DND-41 (cell line): ENCODE measurements around the gene AGAP5.
"Not testable (repeated sequence)": the region's sequence is repeated elsewhere in the genome, so short reads cannot be mapped to it uniquely, and the experiment has no call there.

Source experiments
- ATAC-seq: fragments of 200-7000 bp; cut with Tn5 transposase; 3 replicates; pipeline ENCODE4 v1.9.1; 2021; ENCODE audit warnings: low read depth; ENCODE audit not compliant: insufficient read depth
- DNase-seq: peaks from one replicate; pipeline ENCODE4 v3.0.0-alpha.2; 2020
- H2AFZ ChIP-seq: 2 replicates; pipeline ENCODE4 v1.6.0; 2012; ENCODE audit warnings: low read depth, low read length
- H3K27ac ChIP-seq: 2 replicates; pipeline ENCODE4 v1.5.1; 2012; ENCODE audit warnings: low read length, inconsistent platforms
- H3K27me3 ChIP-seq: fragments of 200-600 bp; sonication (generic); 2 replicates; pipeline ENCODE4 v1.6.0; 2012; ENCODE audit warnings: low read length, mild to moderate bottlenecking, inconsistent platforms; ENCODE audit not compliant: insufficient read depth, poor library complexity
- H3K36me3 ChIP-seq: 2 replicates; pipeline ENCODE4 v1.5.1; 2012; ENCODE audit warnings: low read length, inconsistent platforms; ENCODE audit not compliant: insufficient read depth
- H3K4me1 ChIP-seq: 2 replicates; pipeline ENCODE4 v1.5.1; 2012; ENCODE audit warnings: mild to moderate bottlenecking, low read length; ENCODE audit not compliant: insufficient read depth
- H3K4me2 ChIP-seq: 2 replicates; pipeline ENCODE4 v1.6.0; 2012; ENCODE audit warnings: mild to moderate bottlenecking, moderate library complexity, low read length, inconsistent platforms; ENCODE audit not compliant: insufficient read depth
- H3K4me3 ChIP-seq, 2 experiments: fragments of 200-600 bp in 1 of 2; shearing (Covaris generic) in 1 of 2; 2 replicates each; pipeline ENCODE4 v1.5.1; 2012 to 2016; ENCODE audit warnings: inconsistent platforms in 2 of 2, low read length in 2 of 2, mild to moderate bottlenecking in 2 of 2, low read depth in 1 of 2, moderate library complexity in 1 of 2
- H3K79me2 ChIP-seq: 2 replicates; pipeline ENCODE4 v1.6.0; 2012; ENCODE audit warnings: low read length, inconsistent platforms; ENCODE audit not compliant: insufficient read depth
- H3K9ac ChIP-seq: 2 replicates; pipeline ENCODE4 v1.6.0; 2012; ENCODE audit warnings: low read depth, mild to moderate bottlenecking, inconsistent platforms, low read length, moderate library complexity
- H3K9me3 ChIP-seq: 2 replicates; pipeline ENCODE4 v1.5.1; 2012; ENCODE audit warnings: low read length, moderate library complexity, mild to moderate bottlenecking, inconsistent platforms; ENCODE audit not compliant: insufficient read depth, severe bottlenecking
- H4K20me1 ChIP-seq: 2 replicates; pipeline ENCODE4 v1.6.0; 2012; ENCODE audit warnings: low read length; ENCODE audit not compliant: insufficient read depth
- EZH2 ChIP-seq: IDR thresholded peaks from 3 replicates; pipeline ENCODE4 v1.6.1; 2012; ENCODE audit warnings: borderline replicate concordance, low read depth, mild to moderate bottlenecking, moderate library complexity, low read length, inconsistent platforms; ENCODE audit not compliant: severe bottlenecking
- TF ChIP-seq, protein P1 (sequence below): IDR thresholded peaks from 2 replicates; pipeline ENCODE4 v1.5.1; 2012; ENCODE audit warnings: borderline replicate concordance, low read length, moderate library complexity, mild to moderate bottlenecking; ENCODE audit not compliant: poor library complexity, severe bottlenecking; ENCODE audit errors: extremely low read depth

Gene AGAP5

DNA sequence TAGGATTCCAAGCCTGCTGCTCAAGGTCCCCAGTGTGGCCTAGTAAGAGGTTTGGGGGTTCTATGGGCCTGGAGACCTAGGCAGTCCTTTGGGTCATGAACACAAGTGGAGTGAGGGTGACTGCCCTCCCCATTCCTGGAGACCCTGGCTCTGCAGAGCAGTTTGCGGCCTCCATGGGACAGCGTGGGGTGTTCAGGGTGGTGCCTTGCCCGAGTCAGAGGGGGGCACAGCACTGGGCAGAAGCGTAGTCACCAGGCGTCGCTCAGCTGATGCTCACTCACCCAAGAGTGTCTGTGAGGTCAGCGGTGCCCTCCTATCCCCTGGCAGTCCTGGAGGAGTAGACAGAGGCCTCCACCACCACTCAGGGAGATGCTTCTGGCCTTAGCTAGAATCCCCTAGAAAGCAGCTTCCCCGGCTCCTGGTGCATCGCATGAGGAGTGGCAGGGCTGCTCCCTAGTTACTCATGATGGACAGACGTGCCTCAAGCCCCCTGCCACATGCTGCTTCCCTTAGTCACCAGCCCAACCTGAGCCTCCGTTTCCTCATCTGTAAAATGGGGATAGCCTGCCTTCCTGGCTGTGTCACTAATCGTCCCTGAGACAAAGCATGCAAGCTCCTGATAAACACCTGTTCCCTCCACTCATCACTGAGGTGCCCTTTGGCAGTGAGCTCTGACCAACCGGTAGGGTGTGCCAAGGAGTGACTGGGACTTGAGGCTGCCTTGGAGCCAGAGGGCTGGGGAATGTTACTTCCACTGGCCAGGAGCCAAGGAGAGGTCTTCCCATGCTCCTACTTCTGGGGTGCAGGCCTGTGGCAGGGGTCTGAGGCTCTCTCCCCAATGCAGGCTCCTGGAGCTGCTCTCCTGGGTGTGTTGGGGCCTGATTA lies 33.5 kb downstream of the AGAP5 start:
- not testable (repeated sequence) for H3K27me3 ChIP-seq, H2AFZ ChIP-seq, H3K79me2 ChIP-seq, H3K27ac ChIP-seq, H3K4me3 ChIP-seq, ATAC-seq, H4K20me1 ChIP-seq, H3K36me3 ChIP-seq, H3K4me1 ChIP-seq, H3K9me3 ChIP-seq, H3K9ac ChIP-seq, H3K4me2 ChIP-seq, DNase-seq

DNA sequence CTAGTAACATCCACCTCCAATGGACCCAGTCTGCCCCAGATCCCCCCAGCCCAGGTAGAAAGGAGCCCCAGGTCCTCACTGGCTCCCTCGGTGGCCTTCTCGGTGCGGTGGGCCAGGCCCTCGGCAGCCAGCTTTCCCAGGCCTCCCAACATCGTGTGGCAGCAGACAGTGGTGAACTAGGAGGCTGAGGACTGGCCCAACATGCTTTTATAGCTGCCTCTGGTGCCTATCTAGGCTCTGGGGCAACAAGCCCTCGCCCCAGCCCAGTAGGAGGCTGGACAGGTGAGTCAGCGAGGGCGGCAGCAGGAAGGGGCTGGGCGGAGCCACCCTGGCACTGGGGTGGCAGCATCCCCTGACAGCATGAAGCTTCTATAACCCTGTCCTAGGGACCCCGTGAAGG lies 34.3 kb downstream of the AGAP5 start:
- H3K4me2 ChIP-seq, H2AFZ ChIP-seq, ATAC-seq: not testable (repeated sequence)

DNA sequence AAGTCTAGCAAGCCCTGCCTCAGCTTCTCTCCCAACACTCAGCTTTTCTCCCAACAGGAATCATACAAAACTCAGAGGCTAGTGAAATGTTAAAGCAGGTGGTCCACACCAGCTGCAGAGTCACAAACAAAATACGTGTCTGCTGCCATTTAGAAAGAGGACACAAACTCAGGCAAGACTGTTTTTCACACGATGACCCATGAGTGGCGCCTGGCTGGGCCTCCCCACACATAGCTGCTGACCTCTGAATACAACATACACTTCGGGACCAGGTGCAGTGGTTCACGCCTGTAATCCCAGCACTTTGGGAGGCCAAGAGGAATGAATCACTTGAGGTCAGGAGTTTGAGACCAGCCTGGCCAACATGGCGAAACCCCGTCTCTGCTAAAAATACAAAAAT lies 35.2 kb downstream of the AGAP5 start:
- H2AFZ ChIP-seq, ATAC-seq, H3K27me3 ChIP-seq, H3K9ac ChIP-seq, H3K4me3 ChIP-seq, H3K36me3 ChIP-seq, H3K4me2 ChIP-seq, H3K79me2 ChIP-seq, H4K20me1 ChIP-seq, H3K27ac ChIP-seq, H3K4me1 ChIP-seq, H3K9me3 ChIP-seq, DNase-seq: not testable (repeated sequence)

More for the DNA sequence above, 34.3 kb downstream of the AGAP5 start:
- H3K79me2 ChIP-seq, H3K4me3 ChIP-seq, H4K20me1 ChIP-seq, H3K4me1 ChIP-seq, H3K9me3 ChIP-seq, H3K27me3 ChIP-seq, H3K27ac ChIP-seq, H3K36me3 ChIP-seq, H3K9ac ChIP-seq, DNase-seq: not testable (repeated sequence)

DNA sequence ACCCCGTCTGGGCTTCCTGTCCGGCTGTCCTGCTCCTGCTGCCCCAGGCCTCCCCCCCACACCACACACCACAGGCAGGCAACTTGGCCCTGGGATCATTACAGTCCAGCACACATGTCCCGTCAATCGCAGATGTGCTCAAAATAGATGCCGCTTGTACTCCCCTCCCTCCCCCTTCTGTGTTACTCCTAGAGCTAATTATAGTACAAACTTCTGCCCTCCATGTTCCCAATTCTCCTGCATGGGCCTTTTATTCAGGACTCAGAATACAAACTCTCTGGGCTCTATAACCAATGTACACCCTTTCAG lies 42.0 kb downstream of the AGAP5 start, which contains the start of gene SYNPO2L:
SYNPO2L (minus strand) TSS at position 40 of the 309 bp plus-strand sequence. CDS start 107 bp downstream, outside the sequence.
- TF ChIP-seq, protein P1, sequence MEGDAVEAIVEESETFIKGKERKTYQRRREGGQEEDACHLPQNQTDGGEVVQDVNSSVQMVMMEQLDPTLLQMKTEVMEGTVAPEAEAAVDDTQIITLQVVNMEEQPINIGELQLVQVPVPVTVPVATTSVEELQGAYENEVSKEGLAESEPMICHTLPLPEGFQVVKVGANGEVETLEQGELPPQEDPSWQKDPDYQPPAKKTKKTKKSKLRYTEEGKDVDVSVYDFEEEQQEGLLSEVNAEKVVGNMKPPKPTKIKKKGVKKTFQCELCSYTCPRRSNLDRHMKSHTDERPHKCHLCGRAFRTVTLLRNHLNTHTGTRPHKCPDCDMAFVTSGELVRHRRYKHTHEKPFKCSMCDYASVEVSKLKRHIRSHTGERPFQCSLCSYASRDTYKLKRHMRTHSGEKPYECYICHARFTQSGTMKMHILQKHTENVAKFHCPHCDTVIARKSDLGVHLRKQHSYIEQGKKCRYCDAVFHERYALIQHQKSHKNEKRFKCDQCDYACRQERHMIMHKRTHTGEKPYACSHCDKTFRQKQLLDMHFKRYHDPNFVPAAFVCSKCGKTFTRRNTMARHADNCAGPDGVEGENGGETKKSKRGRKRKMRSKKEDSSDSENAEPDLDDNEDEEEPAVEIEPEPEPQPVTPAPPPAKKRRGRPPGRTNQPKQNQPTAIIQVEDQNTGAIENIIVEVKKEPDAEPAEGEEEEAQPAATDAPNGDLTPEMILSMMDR, result no peak
- no peak for TF ChIP-seq EZH2
- no peaks in the 10 kb centered on the region for H3K36me3 ChIP-seq
- no peaks in the 10 kb centered on the region for H3K27me3 ChIP-seq
- H3K27ac ChIP-seq, result no peak within 1 kb of the TSS
- H4K20me1 ChIP-seq, result no peaks in the 10 kb centered on the region
- no peaks in the 10 kb centered on the region for H3K9me3 ChIP-seq
- H3K4me2 ChIP-seq, result no peak within 1 kb of the TSS; the same call in 1 of the 2 replicates
- DNase-seq, result no peak
- H3K4me1 ChIP-seq, result peaks cover 10% of the 10 kb centered on the region
- no peak within 1 kb of the TSS for H3K4me3 ChIP-seq
- H3K79me2 ChIP-seq, result no peaks in the 10 kb centered on the region
- no peak for ATAC-seq
- H3K9ac ChIP-seq, result no peak within 1 kb of the TSS
- no peak within 1 kb of the TSS for H2AFZ ChIP-seq
